B cell (primary cell): ENCODE results near the gene DTX3. TPM values are rescaled to one million over a fixed set of nuclear protein-coding genes. Genes with fewer than 3 reads are reported as not detected.

Experiments used
- ATAC-seq: fragments of 200-7000 bp; cut with Tn5 transposase; one replicate; pipeline ENCODE4 v1.10.0; 2021; ENCODE audit warnings: low read depth, mild to moderate bottlenecking, moderate number of reproducible peaks, moderate library complexity
- CTCF ChIA-PET: fragments of 350-600 bp; sonication (Branson Sonifier 250); formaldehyde crosslinking; loops from one replicate; lab custom pipeline; 2021; ENCODE audit warnings: antibody characterized with exemption, inconsistent platforms; lab: Charles Lee
- POLR2A ChIA-PET: fragments of 350-600 bp; sonication (Branson Sonifier 250); formaldehyde crosslinking; loops from one replicate; lab custom pipeline; 2021; ENCODE audit warnings: antibody characterized with exemption; lab: Charles Lee
- DNase-seq: peaks from one replicate; pipeline ENCODE4 v3.0.0; 2013
- H2AFZ ChIP-seq: 2 replicates; pipeline ENCODE4 v1.6.1; 2012; ENCODE audit warnings: mild to moderate bottlenecking, low read depth, low read length; ENCODE audit not compliant: insufficient read depth, poor library complexity, severe bottlenecking
- H3K27ac ChIP-seq, 2 donors: 1 replicate in 1 of 2; 2 replicates in 1 of 2; pipeline ENCODE4 v1.5.1; 2012 to 2013; ENCODE audit warnings: low read length in 2 of 2, mild to moderate bottlenecking in 2 of 2, moderate library complexity in 1 of 2
- H3K27me3 ChIP-seq, 4 experiments: fragments of 200-600 bp in 1 of 4; sonication (generic) in 1 of 4; replicated peaks in 1 of 4; 1 replicate in 2 of 4; 2 replicates in 2 of 4; pipeline versions ENCODE4 v1.6.1 to v1.7.0; 2013 to 2016; ENCODE audit warnings: low read length in 3 of 4, mild to moderate bottlenecking in 2 of 4, mixed read lengths in 1 of 4, moderate library complexity in 1 of 4; ENCODE audit not compliant: insufficient read depth in 4 of 4, control insufficient read depth in 3 of 4; ENCODE audit errors: control extremely low read depth in 1 of 4
- H3K36me3 ChIP-seq, 2 experiments: replicated peaks in 1 of 2; 1 replicate in 1 of 2; 2 replicates in 1 of 2; pipeline versions ENCODE4 v1.6.1 to v1.7.1; 2013; ENCODE audit warnings: low read length in 1 of 2; ENCODE audit not compliant: insufficient read depth in 2 of 2, control insufficient read depth in 1 of 2; ENCODE audit errors: control extremely low read depth in 1 of 2, extremely low read depth in 1 of 2
- H3K4me1 ChIP-seq, 2 donors: fragments of 200-600 bp in 1 of 2; sonication (generic) in 1 of 2; 1 replicate in 1 of 2; 2 replicates in 1 of 2; pipeline versions ENCODE4 v1.5.1 to v1.6.1; 2013 to 2017; ENCODE audit warnings: low read length in 2 of 2; ENCODE audit not compliant: control insufficient read depth in 2 of 2, insufficient read depth in 2 of 2
- H3K4me2 ChIP-seq: replicated peaks from 2 replicates; pipeline ENCODE3; 2012; ENCODE audit warnings: mild to moderate bottlenecking, low read depth, low read length; ENCODE audit not compliant: poor library complexity, severe bottlenecking
- H3K4me3 ChIP-seq, 5 experiments: fragments of 200-600 bp in 1 of 5; sonication (generic) in 1 of 5; 1 replicate in 3 of 5; 2 replicates in 2 of 5; pipeline versions ENCODE4 v1.5.1 to v1.7.0; 2011 to 2016; ENCODE audit warnings: low read length in 4 of 5, mild to moderate bottlenecking in 4 of 5, low read depth in 2 of 5, control low read depth in 1 of 5, moderate library complexity in 1 of 5; ENCODE audit not compliant: insufficient read depth in 1 of 5; ENCODE audit errors: control extremely low read depth in 1 of 5, extremely low read depth in 1 of 5
- H3K79me2 ChIP-seq: fragments of 200-600 bp; sonication (generic); one replicate; pipeline ENCODE4 v1.6.0; 2016; ENCODE audit warnings: low read length; ENCODE audit not compliant: control insufficient read depth, insufficient read depth
- H3K9ac ChIP-seq: fragments of 200-600 bp; sonication (generic); 2 replicates; pipeline ENCODE4 v1.6.1; 2017; ENCODE audit warnings: mild to moderate bottlenecking, low read length, moderate library complexity
- H3K9me3 ChIP-seq, 3 donors: one replicate each; pipeline versions ENCODE4 v1.6.1 to v1.7.1; 2013; ENCODE audit warnings: low read length in 2 of 3; ENCODE audit not compliant: control insufficient read depth in 2 of 3, insufficient read depth in 1 of 3; ENCODE audit errors: control extremely low read depth in 1 of 3
- H4K20me1 ChIP-seq: 2 replicates; pipeline ENCODE4 v1.6.0; 2012; ENCODE audit warnings: mild to moderate bottlenecking, low read length; ENCODE audit not compliant: insufficient read depth, control insufficient read depth, poor library complexity, severe bottlenecking
- H3K27ac Mint-ChIP-seq: one replicate; pipeline ENCODE4 v1.8.0; 2021; ENCODE audit warnings: mixed read lengths
- H3K27me3 Mint-ChIP-seq: one replicate; pipeline ENCODE4 v1.8.0; 2021; ENCODE audit warnings: mixed read lengths
- H3K4me1 Mint-ChIP-seq: one replicate; pipeline ENCODE4 v1.8.0; 2021; ENCODE audit warnings: mixed read lengths
- H3K4me3 Mint-ChIP-seq: one replicate; pipeline ENCODE4 v1.8.0; 2021; ENCODE audit warnings: mixed read lengths
- H3K9me3 Mint-ChIP-seq: one replicate; pipeline ENCODE4 v1.8.0; 2022; ENCODE audit warnings: mixed read lengths; ENCODE audit not compliant: insufficient read depth
- CTCF ChIP-seq: fragments of 200-600 bp; IDR thresholded peaks from one replicate; pipeline ENCODE4 v1.8.0; 2022; ENCODE audit warnings: antibody characterized with exemption, mild to moderate bottlenecking
- EZH2 ChIP-seq: IDR thresholded peaks from 2 replicates; pipeline ENCODE4 v1.6.1; 2012; ENCODE audit warnings: borderline replicate concordance, low read depth, mild to moderate bottlenecking, moderate library complexity, low read length; ENCODE audit not compliant: insufficient read depth, poor library complexity, severe bottlenecking
- WGBS: methylation state at CpG from one replicate; pipeline ENCODE4 v1.1.5; 2013; ENCODE audit warnings: missing lambda C conversion rate; ENCODE audit not compliant: insufficient coverage; 5-methylcytosine and 5-hydroxymethylcytosine counted together
- intact Hi-C: fragments of 100-400 bp; cut with micrococcal nuclease; formaldehyde crosslinking; loops from one replicate; pipeline ENCODE4 v1.10.0; 2022
- polyA plus RNA-seq: library from polyadenylated mRNA; depleted of rRNA; stranded (reverse); fragments of >200 nt; gene quantifications from 2 replicates; pipeline ENCODE4 v1.2.3, GENCODE V29; 2012
- total RNA-seq, 2 donors: library from RNA; stranded (reverse); fragments of 120-200 nt in 1 of 2; gene quantifications; 1 replicate in 1 of 2; 2 replicates in 1 of 2; pipeline versions ENCODE4 v1.2.3 to v1.2.4, GENCODE V29; 2013 to 2022

Gene DTX3
- total and polyA plus RNA-seq, 2 donors (not counting 1 experiment from before 2014, with no cell fraction given), result 3.5 to 7.3 TPM

- intact Hi-C loops, result no loop called here
Observed at GRCh38 chr12:57563358-57563757, 41.3 kb upstream of the DTX3 start.

More at GRCh38 chr12:57563358-57563757, 41.3 kb upstream of the DTX3 start:
- Histone ChIP-seq H3K4me2 (no peak overlapping the region), H4K20me1 (no peaks in the 10 kb centered on the region), H3K4me3 (no peak overlapping the region), H3K27ac (no peak overlapping the region), H3K27me3 (peaks cover 0 to 15% (median 2%) of the 10 kb centered on the region in 4 experiments), H3K4me1 (no peaks in the 10 kb centered on the region), H3K9ac (no peak overlapping the region), H3K9me3 (no peaks in the 10 kb centered on the region), H2AFZ (no peak overlapping the region), H3K79me2 (no peaks in the 10 kb centered on the region), H3K36me3 (no peaks in the 10 kb centered on the region)
- no peak overlapping the region for H3K4me3 Mint-ChIP-seq
- DNase-seq (no peak), ATAC-seq (no peak)
- no peak for TF ChIP-seq CTCF
- no peak for TF ChIP-seq EZH2
- no peak overlapping the region for H3K27ac Mint-ChIP-seq
- H3K27me3 Mint-ChIP-seq, result peaks cover 31% of the 10 kb centered on the region
- CTCF ChIA-PET, result interaction anchor here (1.3 kb wide), 1 partner anchor 20 kb away, joined by 4 read pairs; no protein-coding TSS in a partner anchor
- H3K4me1 Mint-ChIP-seq, result no peaks in the 10 kb centered on the region
- POLR2A ChIA-PET, result no interaction called here
- WGBS, result no CpG with 5 or more reads among the region's 4 CpGs
- H3K9me3 Mint-ChIP-seq, result no peaks in the 10 kb centered on the region
